Stimulated activated CD8-positive, alpha-beta memory T cell treated with anti-CD3 and anti-CD28 coated beads, Interleukin-15, amount 100 ng/mL, for 24 hours (primary cell): Measurements from ENCODE around the gene TMEM219.
"Not testable (repeated sequence)": the region's sequence is repeated elsewhere in the genome, so short reads cannot be mapped to it uniquely, and the experiment has no call there.

Experiments
- DNase-seq: peaks from one replicate; pipeline ENCODE4 v3.0.0-alpha.2; 2020; ENCODE audit warnings: low read depth

The TMEM219 gene

GRCh38 chr16:29951625-29952365, 10.1 kb upstream of the TMEM219 start:
- no peak for DNase-seq

- DNase-seq = no peak
Measured at GRCh38 chr16:29958756-29959155, 3.1 kb upstream of the TMEM219 start.

GRCh38 chr16:29959293-29959692, 2.6 kb upstream of the TMEM219 start:
- DNase-seq = no peak

GRCh38 chr16:29959821-29960220, 2.1 kb upstream of the TMEM219 start:
- DNase-seq = not testable (repeated sequence)

GRCh38 chr16:29961127-29961478, 776 bp upstream of the TMEM219 start:
- no peak for DNase-seq

- DNase-seq = no peak
Measured at GRCh38 chr16:29962344-29962994, 590 bp downstream of the TMEM219 start.

GRCh38 chr16:29963021-29963743, 1.3 kb downstream of the TMEM219 start:
- no peak for DNase-seq

- DNase-seq = no peak
Measured at GRCh38 chr16:29968205-29968604, 6.3 kb downstream of the TMEM219 start.

GRCh38 chr16:29971304-29971703, 9.4 kb downstream of the TMEM219 start:
- DNase-seq = no peak

- no peak for DNase-seq
Measured at GRCh38 chr16:29972500-29972899, 10.6 kb downstream of the TMEM219 start.

- DNase-seq = no peak
Measured at GRCh38 chr16:29972992-29973383, 11.1 kb downstream of the TMEM219 start.

- DNase-seq = peak; percentile 88
Measured at GRCh38 chr16:29973384-29974246, 11.7 kb downstream of the TMEM219 start, which contains the start of gene TAOK2. TSS of gene TAOK2 (plus strand) at chr16:29973868. CDS start at chr16:29977773, 3,905 bp downstream.

GRCh38 chr16:29974291-29975133, 12.6 kb downstream of the TMEM219 start:
- no peak for DNase-seq

GRCh38 chr16:29975134-29975538, 13.3 kb downstream of the TMEM219 start:
- DNase-seq = no peak

GRCh38 chr16:29975811-29976511, 14.1 kb downstream of the TMEM219 start:
- DNase-seq = no peak

- no peak for DNase-seq
Measured at GRCh38 chr16:29977063-29977825, 15.4 kb downstream of the TMEM219 start.

- DNase-seq = no peak
Measured at GRCh38 chr16:29978081-29978480, 16.2 kb downstream of the TMEM219 start.

GRCh38 chr16:29978564-29979270, 16.8 kb downstream of the TMEM219 start:
- no peak for DNase-seq
